GM18907 (cell line): ENCODE data around the gene ACR.

Source experiments
- ATAC-seq: cut with Tn5 transposase; IDR thresholded peaks from one replicate; pipeline ENCODE4 v1.9.1; 2021; ENCODE audit warnings: mild to moderate bottlenecking, moderate library complexity; ENCODE audit not compliant: unreplicated experiment

The ACR gene

GRCh38 chr22:50702821-50703725 lies 34.9 kb upstream of the ACR start:
- no peak for ATAC-seq

GRCh38 chr22:50703726-50704509 lies 34.1 kb upstream of the ACR start:
- ATAC-seq: no peak

GRCh38 chr22:50704510-50705218 lies 33.3 kb upstream of the ACR start:
- no peak for ATAC-seq

GRCh38 chr22:50705219-50705691 lies 32.7 kb upstream of the ACR start:
- ATAC-seq: no peak

- no peak for ATAC-seq
Observed at GRCh38 chr22:50705851-50706351, 32.1 kb upstream of the ACR start.

- no peak for ATAC-seq
Observed at GRCh38 chr22:50706481-50707125, 31.4 kb upstream of the ACR start.

- no peak for ATAC-seq
Observed at GRCh38 chr22:50708474-50708873, 29.5 kb upstream of the ACR start.

GRCh38 chr22:50708996-50709395 lies 29.0 kb upstream of the ACR start:
- no peak for ATAC-seq

- no peak for ATAC-seq
Observed at GRCh38 chr22:50710221-50710620, 27.8 kb upstream of the ACR start.

- ATAC-seq: no peak
Observed at GRCh38 chr22:50710886-50711285, 27.1 kb upstream of the ACR start.

GRCh38 chr22:50711446-50712340 lies 26.3 kb upstream of the ACR start:
- ATAC-seq: no peak

GRCh38 chr22:50712341-50713007 lies 25.5 kb upstream of the ACR start:
- no peak for ATAC-seq

- ATAC-seq: no peak
Observed at GRCh38 chr22:50713008-50713385, 25.0 kb upstream of the ACR start.

- no peak for ATAC-seq
Observed at GRCh38 chr22:50713571-50714056, 24.4 kb upstream of the ACR start.

GRCh38 chr22:50714150-50714549 lies 23.9 kb upstream of the ACR start:
- ATAC-seq: no peak

GRCh38 chr22:50714631-50715179 lies 23.3 kb upstream of the ACR start:
- ATAC-seq: no peak

- no peak for ATAC-seq
Observed at GRCh38 chr22:50715250-50715649, 22.8 kb upstream of the ACR start.

- no peak for ATAC-seq
Observed at GRCh38 chr22:50715776-50716175, 22.2 kb upstream of the ACR start.
